Body of pancreas (tissue), 4 donors: ENCODE results near the gene GARS1.

Experiments
- POLR2A ChIP-seq, 3 donors: fragments of 450-650 bp; IDR thresholded peaks; one replicate each; pipeline ENCODE4 v1.6.1; 2016; ENCODE audit warnings: antibody characterized with exemption in 3 of 3, mild to moderate bottlenecking in 2 of 3
- TF ChIP-seq, protein P1 (sequence below), 7 experiments: fragments of 450-650 bp in 4 of 7; fragments of 200-600 bp in 3 of 7; sonication (generic) in 3 of 7; IDR thresholded peaks; one replicate each; pipeline ENCODE4 v1.5.1; 2016 to 2019; ENCODE audit warnings: antibody characterized with exemption in 7 of 7

DNA sequence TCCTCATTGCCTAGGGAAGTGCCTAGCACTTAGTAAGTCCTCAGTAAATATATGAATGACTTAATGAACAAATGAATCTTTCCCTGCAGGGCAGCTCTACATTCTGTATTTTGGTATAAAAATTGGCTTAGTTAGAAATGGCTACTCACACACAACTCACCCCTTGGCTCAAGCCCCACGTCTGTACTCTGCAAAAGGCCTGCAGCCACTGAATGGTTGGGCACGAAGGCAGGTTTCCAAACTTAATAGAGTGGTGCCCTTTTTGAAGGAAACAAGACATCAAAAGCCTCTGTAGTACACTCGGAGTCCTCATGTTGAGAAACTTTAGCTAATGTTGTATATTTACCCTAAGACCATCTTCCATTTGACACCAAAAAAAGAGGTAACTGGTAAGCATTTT, 51.0 kb downstream of the GARS1 start:
- no peak for TF ChIP-seq POLR2A (IDR thresholded peaks at IDR 0.05)
- TF ChIP-seq, protein P1, sequence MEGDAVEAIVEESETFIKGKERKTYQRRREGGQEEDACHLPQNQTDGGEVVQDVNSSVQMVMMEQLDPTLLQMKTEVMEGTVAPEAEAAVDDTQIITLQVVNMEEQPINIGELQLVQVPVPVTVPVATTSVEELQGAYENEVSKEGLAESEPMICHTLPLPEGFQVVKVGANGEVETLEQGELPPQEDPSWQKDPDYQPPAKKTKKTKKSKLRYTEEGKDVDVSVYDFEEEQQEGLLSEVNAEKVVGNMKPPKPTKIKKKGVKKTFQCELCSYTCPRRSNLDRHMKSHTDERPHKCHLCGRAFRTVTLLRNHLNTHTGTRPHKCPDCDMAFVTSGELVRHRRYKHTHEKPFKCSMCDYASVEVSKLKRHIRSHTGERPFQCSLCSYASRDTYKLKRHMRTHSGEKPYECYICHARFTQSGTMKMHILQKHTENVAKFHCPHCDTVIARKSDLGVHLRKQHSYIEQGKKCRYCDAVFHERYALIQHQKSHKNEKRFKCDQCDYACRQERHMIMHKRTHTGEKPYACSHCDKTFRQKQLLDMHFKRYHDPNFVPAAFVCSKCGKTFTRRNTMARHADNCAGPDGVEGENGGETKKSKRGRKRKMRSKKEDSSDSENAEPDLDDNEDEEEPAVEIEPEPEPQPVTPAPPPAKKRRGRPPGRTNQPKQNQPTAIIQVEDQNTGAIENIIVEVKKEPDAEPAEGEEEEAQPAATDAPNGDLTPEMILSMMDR (IDR thresholded peaks at IDR 0.05) = no peak
